NCI-H1105 treated with DMSO at 0.1 percent for 48 hours (cell line): ENCODE measurements around the gene SYNJ1.
"Not testable (repeated sequence)": the region's sequence is repeated elsewhere in the genome, so short reads cannot be mapped to it uniquely, and the experiment has no call there.

Source experiments
- DNase-seq: peaks from one replicate; lab custom pipeline; 2025; lab: John Stamatoyannopoulos, UW

The SYNJ1 gene

DNA sequence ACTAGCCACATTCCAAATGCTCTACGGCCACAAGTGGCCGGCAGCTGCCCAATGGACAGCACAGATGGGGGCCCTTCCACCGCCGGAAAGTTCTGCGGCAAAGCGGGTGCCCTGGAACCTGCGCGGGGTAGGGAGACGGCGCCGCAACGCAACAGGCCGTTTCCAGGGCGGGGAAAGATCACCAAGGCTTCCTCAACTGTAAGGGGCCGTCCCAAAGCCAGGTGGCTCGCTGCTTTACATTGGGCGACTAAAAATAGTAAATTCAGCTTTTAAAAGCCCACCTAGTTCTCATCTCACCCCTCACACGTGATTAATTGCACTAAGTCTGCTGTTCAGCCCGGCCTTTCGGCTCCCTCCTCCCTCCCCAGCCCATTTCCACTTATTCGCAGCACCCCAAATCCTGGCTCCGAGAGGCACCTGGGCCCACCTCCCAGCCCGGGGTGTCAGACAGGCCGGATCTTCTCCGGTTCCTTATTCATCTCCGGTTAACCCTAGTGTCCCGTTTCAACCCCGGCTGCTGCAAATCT, 116.3 kb downstream of the SYNJ1 start:
- DNase-seq = peak; percentile 7

- DNase-seq = not testable (repeated sequence)
Measured at GRCh38 chr21:32610940-32611339, 116.9 kb downstream of the SYNJ1 start.

DNA sequence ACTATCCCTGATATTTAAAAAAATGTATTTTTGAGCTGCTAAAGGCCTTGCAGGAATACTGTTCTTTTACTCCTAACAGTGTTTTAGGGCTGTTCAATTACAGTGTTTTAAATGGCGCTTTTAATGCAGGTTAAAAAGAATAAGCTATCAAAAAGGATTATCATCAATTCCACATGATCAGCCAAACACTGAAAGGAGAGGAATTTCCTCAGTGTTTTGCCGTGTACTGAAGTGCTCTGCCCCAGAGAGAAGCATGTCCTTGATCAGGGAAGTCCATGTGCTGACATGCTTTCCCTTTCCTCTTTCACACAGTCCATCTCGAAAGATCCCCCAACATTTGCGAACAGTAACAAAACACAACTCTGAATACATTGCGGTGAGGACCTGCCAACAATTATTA, 119.0 kb downstream of the SYNJ1 start:
- no peak for DNase-seq

GRCh38 chr21:32605469-32605868, 122.3 kb downstream of the SYNJ1 start:
- DNase-seq = no peak

- peak; percentile 26 for DNase-seq
Measured at GRCh38 chr21:32604464-32604863, 123.3 kb downstream of the SYNJ1 start.

- DNase-seq = no peak
Measured at GRCh38 chr21:32603131-32603530, 124.7 kb downstream of the SYNJ1 start.

- no peak for DNase-seq
Measured at GRCh38 chr21:32602099-32602498, 125.7 kb downstream of the SYNJ1 start.

- DNase-seq = no peak
Measured at GRCh38 chr21:32599526-32599925, 128.3 kb downstream of the SYNJ1 start.

GRCh38 chr21:32599091-32599490, 128.7 kb downstream of the SYNJ1 start:
- no peak for DNase-seq

DNA sequence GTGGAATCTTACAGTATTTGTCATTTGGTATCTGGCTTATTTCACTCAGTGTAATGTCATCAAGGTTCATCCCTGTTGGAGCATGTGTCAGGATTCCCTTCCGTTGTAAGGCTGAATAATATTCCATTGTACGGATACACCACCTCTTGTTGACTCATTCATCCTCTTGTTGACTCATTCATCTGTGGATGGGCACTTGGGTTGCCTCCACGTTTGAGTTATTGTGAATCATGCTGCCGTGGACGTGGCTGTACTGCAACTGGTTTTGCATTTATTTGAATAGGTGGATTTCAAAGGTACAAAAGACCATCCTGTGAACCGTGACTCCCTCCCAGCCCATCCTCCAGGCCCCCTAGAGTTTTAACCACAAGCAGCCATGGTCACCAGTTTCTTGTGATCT, 130.6 kb downstream of the SYNJ1 start:
- no peak for DNase-seq

DNA sequence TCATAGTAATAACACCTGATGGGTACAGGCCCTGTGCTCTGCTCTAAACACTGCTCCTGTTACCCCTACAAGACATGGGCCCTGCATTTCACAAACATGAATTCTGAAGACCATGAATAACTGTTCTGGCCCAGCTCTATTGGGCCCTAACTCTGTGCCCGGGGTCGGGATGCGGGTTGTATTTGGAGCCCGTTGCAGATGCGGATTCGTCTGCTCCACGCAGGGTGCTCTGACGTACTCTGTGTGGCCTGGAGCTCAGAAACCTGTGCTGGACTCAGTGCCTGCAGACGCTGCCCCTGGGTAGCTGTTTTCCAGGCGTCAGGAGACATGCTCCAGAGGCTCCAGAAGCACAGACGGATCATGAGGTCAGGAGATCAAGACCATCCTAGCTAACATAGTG, 132.4 kb downstream of the SYNJ1 start:
- DNase-seq = no peak

DNA sequence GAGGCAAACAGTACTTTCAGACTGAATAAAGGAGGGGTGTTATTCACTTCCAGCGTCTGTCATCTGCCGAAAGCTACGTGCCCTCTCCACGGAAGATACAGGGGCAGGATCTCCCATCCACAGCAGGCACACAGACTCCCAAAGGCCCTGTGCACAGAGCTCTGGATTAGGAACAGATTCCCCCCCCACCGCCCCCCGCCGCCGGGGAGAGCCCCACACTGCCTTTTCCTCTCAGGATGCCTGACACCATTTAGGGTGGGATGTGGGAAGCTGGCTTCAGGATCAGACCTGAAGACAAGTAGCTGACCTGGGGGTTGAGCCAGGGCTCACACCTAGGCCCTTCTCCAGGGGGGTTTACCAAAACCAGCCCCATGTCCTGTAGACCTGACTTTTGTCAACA, 134.1 kb downstream of the SYNJ1 start:
- DNase-seq = no peak

GRCh38 chr21:32592929-32593502, 134.8 kb downstream of the SYNJ1 start:
- no peak for DNase-seq

- DNase-seq = no peak
Measured at GRCh38 chr21:32590130-32590529, 137.7 kb downstream of the SYNJ1 start.

- DNase-seq = no peak
Measured at GRCh38 chr21:32587651-32588050, 140.2 kb downstream of the SYNJ1 start.

DNA sequence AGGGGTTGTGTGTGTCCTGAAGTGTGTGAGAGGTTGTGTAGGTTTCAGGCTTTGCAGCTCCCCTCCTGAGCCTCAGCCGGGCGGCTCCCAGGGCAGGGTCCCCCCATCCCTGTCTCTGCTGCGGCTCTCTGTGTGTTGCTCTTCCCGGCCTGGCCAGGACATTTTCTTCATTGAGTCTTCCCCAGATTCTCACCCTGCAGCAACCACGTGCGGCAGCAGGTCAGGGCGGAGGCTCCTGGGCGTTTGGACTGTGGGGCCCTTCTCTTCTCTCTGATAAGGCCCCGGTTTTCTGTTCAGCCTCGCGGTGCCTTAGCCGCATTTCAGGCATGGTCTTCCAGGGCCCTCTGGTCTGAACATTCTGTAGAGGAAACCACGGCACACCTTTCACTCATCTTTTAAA, 140.7 kb downstream of the SYNJ1 start:
- no peak for DNase-seq

- DNase-seq = no peak
Measured at GRCh38 chr21:32585970-32586369, 141.8 kb downstream of the SYNJ1 start.

DNA sequence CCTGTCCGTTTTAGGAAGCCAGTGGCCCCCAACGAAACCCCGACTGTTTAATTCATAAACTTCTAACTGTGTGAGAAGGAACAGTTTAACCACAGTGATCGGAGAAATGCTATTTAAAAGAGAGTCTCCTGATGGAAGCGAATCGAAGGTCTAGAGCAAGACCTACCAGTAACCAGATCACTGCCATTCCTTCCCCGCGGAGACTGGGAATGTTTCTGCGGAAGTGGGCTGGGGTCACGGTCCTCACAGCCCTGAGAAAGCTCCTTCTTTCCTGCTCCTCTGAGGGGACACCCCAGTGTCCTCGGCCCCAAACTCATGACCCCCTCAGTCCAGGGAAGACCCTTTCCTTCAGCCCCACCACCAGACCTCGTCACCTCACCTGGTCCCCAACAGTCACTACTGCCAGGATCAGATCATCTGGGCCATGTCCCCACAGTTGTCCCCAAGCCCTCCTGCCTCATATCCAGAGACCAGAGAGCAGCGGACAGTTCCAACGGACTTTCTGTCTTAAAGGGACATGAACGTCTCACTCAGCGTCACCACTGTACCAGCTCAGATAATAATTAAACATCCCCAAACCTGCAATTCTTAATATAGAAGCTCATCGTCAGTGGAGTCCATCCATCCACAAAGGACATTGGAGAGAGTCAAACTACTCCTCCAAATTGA, 142.6 kb downstream of the SYNJ1 start, which contains the start of gene TCP10L:
TSS of gene TCP10L (minus strand) at position 482 of the 669 bp plus-strand sequence. CDS start 1,219 bp downstream, outside the sequence.
- DNase-seq = no peak

- no peak for DNase-seq
Measured at GRCh38 chr21:32584472-32584871, 143.3 kb downstream of the SYNJ1 start.

DNA sequence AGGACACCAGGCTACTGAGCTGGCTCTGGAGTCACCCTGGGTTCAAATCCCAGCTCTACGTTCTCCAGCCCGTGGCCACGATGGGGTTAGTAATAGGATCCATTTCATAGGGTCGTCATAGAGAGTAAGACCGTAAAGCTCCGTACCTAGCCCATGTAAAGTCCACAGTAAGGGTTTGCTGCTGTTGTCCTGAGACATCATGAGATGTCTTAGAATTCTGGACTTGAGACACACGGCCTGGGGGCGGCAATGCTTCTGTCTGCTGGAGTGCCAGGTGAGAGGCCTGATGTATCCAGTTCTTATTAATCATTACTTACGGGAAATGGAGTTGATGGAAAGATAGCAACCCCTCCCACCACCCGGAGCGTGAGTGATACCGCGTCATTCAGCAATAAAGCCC, 146.1 kb downstream of the SYNJ1 start:
- DNase-seq = no peak

DNA sequence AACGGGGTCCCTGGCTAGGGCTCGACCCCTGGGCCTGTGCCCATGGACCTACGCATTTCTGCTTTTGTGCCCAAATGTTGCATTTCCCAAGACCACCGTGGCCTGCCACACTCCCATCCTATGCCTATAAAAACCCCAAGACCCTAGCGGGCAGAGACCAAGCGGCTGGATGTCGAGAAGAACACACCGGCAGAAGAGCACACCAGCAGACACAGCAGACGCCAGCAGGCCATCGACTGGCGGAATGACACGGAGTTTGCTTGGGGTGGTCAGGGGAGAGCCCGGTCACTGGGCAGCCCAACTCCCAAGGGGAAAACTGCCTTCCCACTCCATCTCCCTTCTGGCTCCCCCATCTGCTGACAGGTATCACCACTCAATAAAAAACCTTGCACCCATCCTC, 146.9 kb downstream of the SYNJ1 start:
- no peak for DNase-seq
